ENCODE measurements around the gene TMEM244.
"Not testable (repeated sequence)": the region's sequence is repeated elsewhere in the genome, so short reads cannot be mapped to it uniquely, and the experiment has no call there.

TMEM244 gene

GRCh38 chr6:129807141-129807540 is 54.0 kb downstream of the TMEM244 start:
- DNase-seq: not testable (repeated sequence)

GRCh38 chr6:129802920-129803319 is 58.2 kb downstream of the TMEM244 start:
- not testable (repeated sequence) for DNase-seq

GRCh38 chr6:129801909-129802308 is 59.2 kb downstream of the TMEM244 start:
- DNase-seq: no peak

- no peak for DNase-seq
These were observed 65.9 kb downstream of the TMEM244 start for GRCh38 chr6:129795261-129795660.

GRCh38 chr6:129793447-129793846 is 67.7 kb downstream of the TMEM244 start:
- no peak for DNase-seq

- DNase-seq: no peak
These were observed 69.1 kb downstream of the TMEM244 start for GRCh38 chr6:129792049-129792448.

GRCh38 chr6:129790785-129791184 is 70.3 kb downstream of the TMEM244 start:
- no peak for DNase-seq

- DNase-seq: no peak
These were observed 71.1 kb downstream of the TMEM244 start for GRCh38 chr6:129789974-129790373.

GRCh38 chr6:129787816-129788215 is 73.3 kb downstream of the TMEM244 start:
- DNase-seq: no peak

GRCh38 chr6:129786548-129786947 is 74.6 kb downstream of the TMEM244 start:
- DNase-seq: no peak

- DNase-seq: no peak
These were observed 75.4 kb downstream of the TMEM244 start for GRCh38 chr6:129785756-129786135.

GRCh38 chr6:129785047-129785755 is 75.9 kb downstream of the TMEM244 start:
- no peak for DNase-seq
